ENCODE results near the gene CENPF. TPM values are rescaled to one million over a fixed set of nuclear protein-coding genes. Genes with fewer than 3 reads are reported as not detected.
A peak's percentile ranks its signal among the peaks of the same experiment; 100 is the strongest.

Gene CENPF
- total RNA-seq, 2 experiments from 2014 or later: 102 to 107 TPM

GRCh38 chr1:214633686-214634085, 30.7 kb downstream of the CENPF start:
- POLR2A ChIA-PET: no interaction called here
- Mint-ChIP-seq H3K27ac (no peak overlapping the region), H3K27me3 (no peaks in the 10 kb centered on the region), H3K9me3 (ENCODE audit: low read depth) (peaks cover 1% of the 10 kb centered on the region), H3K4me1 (peaks cover 20% of the 10 kb centered on the region), H3K36me3 (ENCODE audit: low read depth) (peaks cover 63% of the 10 kb centered on the region), H3K4me3 (no peak overlapping the region)
- CTCF ChIA-PET: interaction anchor here (0.9 kb wide), 1 partner anchor 11 kb away, joined by 3 read pairs; no protein-coding TSS in a partner anchor
- intact Hi-C loops (cut with DNase I, micrococcal nuclease): no loop called here
- DNase-seq: no peak
- ATAC-seq: no peak

- H3K36me3 Mint-ChIP-seq (ENCODE audit: low read depth): peaks cover 64% of the 10 kb centered on the region
- H3K27ac Mint-ChIP-seq: no peak overlapping the region
- ATAC-seq (peak; percentile 49), DNase-seq (no peak)
- peaks cover 1% of the 10 kb centered on the region for H3K9me3 Mint-ChIP-seq (ENCODE audit: low read depth)
- peaks cover 20% of the 10 kb centered on the region for H3K4me1 Mint-ChIP-seq
- H3K27me3 Mint-ChIP-seq: no peaks in the 10 kb centered on the region
- no peak overlapping the region for H3K4me3 Mint-ChIP-seq
- CTCF ChIA-PET: no interaction called here
- intact Hi-C loops (cut with DNase I, micrococcal nuclease): no loop called here
- POLR2A ChIA-PET: no interaction called here
Measured at GRCh38 chr1:214634267-214634666, 31.3 kb downstream of the CENPF start.

- ATAC-seq (no peak), DNase-seq (no peak)
- intact Hi-C loops (cut with DNase I, micrococcal nuclease): loop anchor here in 1 of 2 experiments (5.0 kb wide), 1 partner anchor 33 kb away; the partner anchor contains the start of gene CENPF
- no peaks in the 10 kb centered on the region for H3K27me3 Mint-ChIP-seq
- H3K9me3 Mint-ChIP-seq (ENCODE audit: low read depth): peaks cover 1% of the 10 kb centered on the region
- peaks cover 59% of the 10 kb centered on the region for H3K36me3 Mint-ChIP-seq (ENCODE audit: low read depth)
- H3K27ac Mint-ChIP-seq: no peak overlapping the region
- ChIA-PET POLR2A (no interaction called here), CTCF (interaction anchor here (0.8 to 1.8 kb wide), 2 partner anchors 10 to 31 kb away, joined by 3 to 4 read pairs; partner anchors contain the start of gene CENPF)
- no peak overlapping the region for H3K4me3 Mint-ChIP-seq
- H3K4me1 Mint-ChIP-seq: peaks cover 20% of the 10 kb centered on the region
Measured at GRCh38 chr1:214635086-214635485, 32.1 kb downstream of the CENPF start.

DNA sequence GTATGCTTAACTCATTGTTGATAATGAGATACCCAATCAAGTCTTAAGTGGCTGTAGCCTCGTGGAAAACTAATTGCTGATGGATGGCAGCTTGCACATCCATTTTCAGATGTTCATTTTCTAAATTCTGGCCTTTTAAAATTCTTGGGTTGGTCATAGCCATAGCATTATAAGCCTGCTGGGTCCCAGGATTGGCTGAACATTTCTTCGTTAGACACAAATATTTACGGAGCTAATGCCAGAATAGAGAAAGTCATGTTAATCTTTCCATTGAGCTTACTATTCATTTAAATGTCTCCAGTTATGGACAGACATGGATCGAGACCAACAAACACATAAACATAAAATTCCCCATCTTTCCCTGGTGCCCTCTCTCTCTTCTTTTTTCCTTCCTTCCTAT, 32.5 kb downstream of the CENPF start:
- Mint-ChIP-seq H3K27ac (no peak overlapping the region), H3K36me3 (ENCODE audit: low read depth) (peaks cover 55% of the 10 kb centered on the region), H3K4me3 (no peak overlapping the region), H3K9me3 (ENCODE audit: low read depth) (peaks cover 1% of the 10 kb centered on the region), H3K27me3 (no peaks in the 10 kb centered on the region), H3K4me1 (peaks cover 20% of the 10 kb centered on the region)
- DNase-seq: no peak
- CTCF ChIA-PET: interaction anchor here (0.8 to 1.8 kb wide), 2 partner anchors 10 to 32 kb away, joined by 3 to 4 read pairs; partner anchors contain the start of gene CENPF
- intact Hi-C loops (cut with DNase I, micrococcal nuclease): loop anchor here in 1 of 2 experiments (5.0 kb wide), 1 partner anchor 33 kb away; the partner anchor contains the start of gene CENPF
- no peak for ATAC-seq
- POLR2A ChIA-PET: interaction anchor here (0.6 kb wide), 1 partner anchor 31 kb away, joined by 3 read pairs; no protein-coding TSS in a partner anchor

DNA sequence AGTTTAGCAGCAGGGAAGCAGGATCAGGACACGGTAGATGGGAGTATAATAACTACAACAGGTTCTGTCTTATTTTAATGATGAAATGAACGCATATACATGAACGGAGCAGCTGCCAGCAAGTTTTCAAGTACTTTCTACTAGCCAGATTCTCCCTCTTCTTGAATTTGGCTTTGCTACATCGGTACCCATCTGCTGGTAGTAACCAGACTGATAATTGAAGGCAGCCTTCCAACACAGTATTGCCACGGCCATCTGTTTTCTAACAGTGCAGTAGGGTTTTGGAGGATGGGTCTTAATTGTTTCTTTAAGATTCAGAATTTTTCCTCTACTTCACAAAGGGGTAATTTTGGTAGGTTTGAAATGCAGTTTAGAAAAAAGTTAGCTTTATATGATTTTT, 33.4 kb downstream of the CENPF start:
- intact Hi-C loops (cut with DNase I, micrococcal nuclease): loop anchor here in 1 of 2 experiments (5.0 kb wide), 1 partner anchor 34 kb away; the partner anchor contains the start of gene CENPF
- H3K36me3 Mint-ChIP-seq (ENCODE audit: low read depth): peaks cover 47% of the 10 kb centered on the region
- no peak overlapping the region for H3K4me3 Mint-ChIP-seq
- H3K9me3 Mint-ChIP-seq (ENCODE audit: low read depth): peaks cover 1% of the 10 kb centered on the region
- ChIA-PET POLR2A (no interaction called here), CTCF (interaction anchor here (0.8 to 1.8 kb wide), 6 partner anchors 9 to 287 kb away, joined by 3 to 5 read pairs (median 3); partner anchors contain the start of gene CENPF)
- DNase-seq (no peak), ATAC-seq (no peak)
- no peaks in the 10 kb centered on the region for H3K27me3 Mint-ChIP-seq
- no peak overlapping the region for H3K27ac Mint-ChIP-seq
- peaks cover 18% of the 10 kb centered on the region for H3K4me1 Mint-ChIP-seq

- no peak for ATAC-seq
- intact Hi-C loops (cut with DNase I, micrococcal nuclease): loop anchor here (1.0 to 5.0 kb wide), 2 partner anchors 9 to 35 kb away; partner anchors contain the start of gene CENPF (in 1 of the 2)
- CTCF ChIA-PET: interaction anchor here (1.0 to 1.6 kb wide), 5 partner anchors 9 to 288 kb away, joined by 3 to 5 read pairs (median 3); no protein-coding TSS in a partner anchor
- no peak for DNase-seq
- Mint-ChIP-seq H3K4me1 (peaks cover 12% of the 10 kb centered on the region), H3K4me3 (no peak overlapping the region), H3K27ac (no peak overlapping the region), H3K9me3 (ENCODE audit: low read depth) (peaks cover 1% of the 10 kb centered on the region), H3K36me3 (ENCODE audit: low read depth) (peaks cover 45% of the 10 kb centered on the region), H3K27me3 (no peaks in the 10 kb centered on the region)
- POLR2A ChIA-PET: no interaction called here
Measured at GRCh38 chr1:214637125-214637524, 34.1 kb downstream of the CENPF start.

DNA sequence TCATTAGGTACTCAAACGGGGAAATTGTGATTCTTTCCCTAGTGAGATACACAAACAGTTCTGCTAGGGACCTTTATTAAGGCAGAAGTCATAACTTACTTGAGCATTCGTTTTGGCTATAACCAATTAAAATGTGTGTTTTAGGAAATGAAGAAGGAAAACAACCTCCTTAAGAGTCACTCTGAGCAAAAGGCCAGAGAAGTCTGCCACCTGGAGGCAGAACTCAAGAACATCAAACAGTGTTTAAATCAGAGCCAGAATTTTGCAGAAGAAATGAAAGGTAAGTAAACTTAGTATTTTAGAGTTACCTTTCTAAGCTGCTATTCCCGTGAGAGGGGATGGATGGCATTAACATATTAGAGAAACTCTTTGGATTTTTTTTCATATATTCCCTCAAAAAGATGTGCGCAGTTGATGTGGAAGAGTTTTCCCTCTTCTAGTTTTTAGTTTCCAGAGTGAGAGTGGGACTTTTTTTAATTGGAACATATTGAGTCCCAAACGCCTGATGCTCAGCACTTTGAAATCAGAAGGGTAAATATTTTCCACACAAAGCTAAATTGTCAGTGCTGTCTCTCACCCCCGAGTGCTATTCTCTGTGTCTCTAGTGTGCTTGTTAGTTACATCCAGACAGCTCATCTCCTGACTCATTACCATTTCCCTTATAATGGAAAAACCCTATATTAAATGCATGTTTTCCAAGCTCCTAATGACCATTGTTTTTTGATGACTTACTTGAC, 34.9 kb downstream of the CENPF start:
- DNase-seq: peak; percentile 34
- CTCF ChIA-PET: interaction anchor here (0.6 to 6.0 kb wide), 6 partner anchors 10 to 309 kb away, joined by 3 to 53 read pairs (median 4); no protein-coding TSS in a partner anchor
- ATAC-seq: peak; percentile 42
- peaks cover 38% of the 10 kb centered on the region for H3K36me3 Mint-ChIP-seq (ENCODE audit: low read depth)
- H3K9me3 Mint-ChIP-seq (ENCODE audit: low read depth): peaks cover 1% of the 10 kb centered on the region
- POLR2A ChIA-PET: no interaction called here
- H3K27ac Mint-ChIP-seq: peak overlapping the region; percentile 53
- intact Hi-C loops (cut with DNase I, micrococcal nuclease): loop anchor here (1.0 to 5.0 kb wide), 2 partner anchors 10 to 36 kb away; partner anchors contain the start of gene CENPF (in 1 of the 2)
- H3K4me1 Mint-ChIP-seq: peaks cover 8% of the 10 kb centered on the region
- H3K4me3 Mint-ChIP-seq: no peak overlapping the region
- H3K27me3 Mint-ChIP-seq: no peaks in the 10 kb centered on the region

GRCh38 chr1:214638459-214638807, 35.4 kb downstream of the CENPF start:
- DNase-seq (no peak), ATAC-seq (peak; percentile 19)
- POLR2A ChIA-PET: no interaction called here
- CTCF ChIA-PET: interaction anchor here (0.6 to 6.0 kb wide), 7 partner anchors 10 to 309 kb away, joined by 3 to 53 read pairs (median 4); no protein-coding TSS in a partner anchor
- peaks cover 33% of the 10 kb centered on the region for H3K36me3 Mint-ChIP-seq (ENCODE audit: low read depth)
- peaks cover 8% of the 10 kb centered on the region for H3K4me1 Mint-ChIP-seq
- H3K9me3 Mint-ChIP-seq (ENCODE audit: low read depth): peaks cover 1% of the 10 kb centered on the region
- intact Hi-C loops (cut with DNase I, micrococcal nuclease): loop anchor here in 1 of 2 experiments (5.0 kb wide), 1 partner anchor 36 kb away; the partner anchor contains the start of gene CENPF
- no peaks in the 10 kb centered on the region for H3K27me3 Mint-ChIP-seq
- no peak overlapping the region for H3K4me3 Mint-ChIP-seq
- peak overlapping the region; percentile 53 for H3K27ac Mint-ChIP-seq

- ChIA-PET POLR2A (interaction anchor here (0.6 kb wide), 1 partner anchor 34 kb away, joined by 4 read pairs; no protein-coding TSS in a partner anchor), CTCF (interaction anchor here (0.6 to 6.0 kb wide), 6 partner anchors 11 to 891 kb away, joined by 3 to 53 read pairs (median 3); no protein-coding TSS in a partner anchor)
- Mint-ChIP-seq H3K27ac (peak overlapping the region; percentile 53), H3K27me3 (no peaks in the 10 kb centered on the region), H3K9me3 (ENCODE audit: low read depth) (peaks cover 3% of the 10 kb centered on the region), H3K4me1 (peaks cover 5% of the 10 kb centered on the region), H3K4me3 (no peak overlapping the region), H3K36me3 (ENCODE audit: low read depth) (peaks cover 34% of the 10 kb centered on the region)
- DNase-seq (no peak), ATAC-seq (no peak)
- intact Hi-C loops (cut with DNase I, micrococcal nuclease): loop anchor here in 1 of 2 experiments (5.0 kb wide), 1 partner anchor 37 kb away; the partner anchor contains the start of gene CENPF
Measured at GRCh38 chr1:214638997-214639396, 36.0 kb downstream of the CENPF start.

DNA sequence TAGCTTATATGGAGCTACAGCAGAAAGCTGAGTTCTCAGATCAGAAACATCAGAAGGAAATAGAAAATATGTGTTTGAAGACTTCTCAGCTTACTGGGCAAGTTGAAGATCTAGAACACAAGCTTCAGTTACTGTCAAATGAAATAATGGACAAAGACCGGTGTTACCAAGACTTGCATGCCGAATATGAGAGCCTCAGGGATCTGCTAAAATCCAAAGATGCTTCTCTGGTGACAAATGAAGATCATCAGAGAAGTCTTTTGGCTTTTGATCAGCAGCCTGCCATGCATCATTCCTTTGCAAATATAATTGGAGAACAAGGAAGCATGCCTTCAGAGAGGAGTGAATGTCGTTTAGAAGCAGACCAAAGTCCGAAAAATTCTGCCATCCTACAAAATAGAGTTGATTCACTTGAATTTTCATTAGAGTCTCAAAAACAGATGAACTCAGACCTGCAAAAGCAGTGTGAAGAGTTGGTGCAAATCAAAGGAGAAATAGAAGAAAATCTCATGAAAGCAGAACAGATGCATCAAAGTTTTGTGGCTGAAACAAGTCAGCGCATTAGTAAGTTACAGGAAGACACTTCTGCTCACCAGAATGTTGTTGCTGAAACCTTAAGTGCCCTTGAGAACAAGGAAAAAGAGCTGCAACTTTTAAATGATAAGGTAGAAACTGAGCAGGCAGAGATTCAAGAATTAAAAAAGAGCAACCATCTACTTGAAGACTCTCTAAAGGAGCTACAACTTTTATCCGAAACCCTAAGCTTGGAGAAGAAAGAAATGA, 37.6 kb downstream of the CENPF start:
- Mint-ChIP-seq H3K36me3 (ENCODE audit: low read depth) (peaks cover 41% of the 10 kb centered on the region), H3K27me3 (no peaks in the 10 kb centered on the region), H3K4me3 (no peak overlapping the region), H3K27ac (no peak overlapping the region), H3K9me3 (ENCODE audit: low read depth) (peaks cover 14% of the 10 kb centered on the region), H3K4me1 (no peaks in the 10 kb centered on the region)
- CTCF ChIA-PET: interaction anchor here (0.9 to 6.0 kb wide), 5 partner anchors 11 to 889 kb away, joined by 3 to 53 read pairs (median 4); no protein-coding TSS in a partner anchor
- DNase-seq (no peak), ATAC-seq (peak; percentile 56)
- intact Hi-C loops (cut with DNase I, micrococcal nuclease): no loop called here
- POLR2A ChIA-PET: no interaction called here

All from activated CD4-positive, alpha-beta T cell treated with anti-CD3 and anti-CD28 coated beads for 36 hours (primary cell).